ENCODE results near the gene PCP2.

The PCP2 gene

DNA sequence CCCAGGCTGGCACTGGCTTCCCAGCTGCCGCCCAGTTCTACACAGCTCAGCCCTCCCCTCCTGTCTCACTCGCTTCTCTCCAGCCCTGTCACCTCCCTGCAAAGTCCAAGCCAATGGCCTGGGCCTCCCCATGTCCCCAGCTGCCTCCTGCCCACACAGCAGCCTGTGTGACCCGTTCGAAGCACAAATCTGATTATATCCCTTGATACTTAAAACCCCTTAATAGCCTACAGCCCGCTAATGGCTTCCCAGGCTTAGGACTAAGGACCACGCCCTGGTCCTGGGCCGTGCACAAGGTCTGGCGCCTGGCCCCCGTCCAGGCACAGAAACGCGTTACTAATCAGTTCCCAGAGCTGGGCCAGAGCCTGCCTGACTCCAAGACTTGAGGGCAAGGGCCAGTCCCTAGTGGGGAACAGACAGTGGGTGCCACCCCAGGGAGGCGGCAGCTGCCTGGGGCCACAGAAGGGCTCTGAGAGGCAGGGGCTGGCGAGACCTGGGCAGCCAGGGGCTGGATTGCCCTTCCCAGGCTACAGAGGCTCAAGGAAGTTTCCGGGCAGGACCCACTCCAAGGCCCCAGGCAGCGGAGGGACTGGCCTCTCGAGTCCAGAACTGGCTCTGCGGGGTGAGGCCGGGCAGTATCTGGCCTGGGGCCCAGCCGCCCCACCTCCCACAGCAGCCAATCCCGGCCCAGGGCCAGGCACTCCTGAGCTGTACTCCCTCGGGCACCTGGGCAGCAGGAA is 14.6 kb downstream of the PCP2 start:
- no peak for DNase-seq (ENCODE audit: low read depth)

DNA sequence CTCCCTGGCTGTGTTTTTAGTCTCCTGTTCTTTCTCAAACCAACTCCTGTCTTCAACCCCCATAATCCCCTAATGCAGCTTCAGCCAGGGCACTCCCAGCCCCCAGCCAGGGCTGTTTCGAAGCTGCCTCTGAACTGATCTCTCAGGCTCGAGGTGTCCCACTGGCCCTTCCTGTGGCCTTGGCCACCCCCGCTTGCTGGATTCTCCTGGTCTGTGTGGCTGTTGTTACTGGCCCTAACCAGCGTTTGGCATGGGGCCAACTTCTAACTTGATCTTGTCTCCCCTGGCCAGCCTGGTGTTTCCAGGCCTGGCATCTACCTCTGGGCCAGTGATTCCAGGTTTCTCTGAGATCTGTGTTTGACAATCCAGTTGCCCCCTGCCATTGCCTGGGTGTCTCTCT is 15.2 kb downstream of the PCP2 start:
- DNase-seq (ENCODE audit: low read depth), result no peak

- no peak for DNase-seq (ENCODE audit: low read depth)
These were observed 15.8 kb downstream of the PCP2 start for GRCh38 chr19:7617735-7618134.

GRCh38 chr19:7617172-7617571 is 16.3 kb downstream of the PCP2 start:
- no peak for DNase-seq (ENCODE audit: low read depth)

DNA sequence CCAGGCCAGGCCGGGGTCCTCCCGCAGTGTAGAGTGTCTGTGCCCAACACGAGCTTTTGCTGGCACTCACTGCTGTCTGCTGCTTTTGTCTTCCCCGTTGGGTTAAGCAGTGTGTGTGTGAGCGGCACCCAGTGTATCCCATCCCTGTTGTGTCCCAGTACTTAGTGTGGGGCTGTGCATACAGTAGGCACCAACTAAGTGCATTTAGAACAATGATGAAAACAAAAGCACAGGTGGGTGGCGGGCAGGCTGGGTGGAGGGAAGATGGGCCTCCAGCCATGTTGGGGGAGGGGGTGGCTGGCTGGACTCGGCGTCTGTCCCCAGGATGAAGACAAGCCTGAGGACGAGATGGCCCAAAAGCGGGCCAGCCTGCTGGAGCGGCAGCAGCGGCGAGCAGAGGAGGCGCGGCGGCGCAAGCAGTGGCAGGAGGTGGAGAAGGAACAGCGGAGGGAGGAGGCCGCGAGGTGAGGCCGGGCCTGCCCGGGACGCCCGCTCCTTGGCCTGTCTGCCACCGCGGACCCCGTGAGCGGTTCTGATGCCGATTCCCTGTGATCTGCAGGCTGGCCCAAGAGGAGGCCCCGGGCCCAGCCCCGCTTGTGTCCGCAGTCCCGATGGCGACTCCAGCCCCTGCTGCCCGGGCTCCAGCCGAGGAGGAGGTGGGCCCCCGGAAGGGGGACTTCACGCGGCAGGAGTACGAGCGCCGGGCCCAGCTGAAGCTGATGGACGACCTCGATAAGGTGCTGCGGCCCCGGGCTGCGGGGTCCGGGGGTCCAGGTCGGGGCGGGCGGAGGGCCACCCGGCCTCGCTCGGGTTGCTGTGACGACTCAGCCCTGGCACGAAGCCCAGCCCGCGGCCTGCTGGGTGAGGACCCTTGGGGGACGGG is 18.4 kb downstream of the PCP2 start:
- DNase-seq (ENCODE audit: low read depth), result no peak

- DNase-seq (ENCODE audit: low read depth), result no peak
These were observed 20.9 kb downstream of the PCP2 start for GRCh38 chr19:7612282-7613274.

DNA sequence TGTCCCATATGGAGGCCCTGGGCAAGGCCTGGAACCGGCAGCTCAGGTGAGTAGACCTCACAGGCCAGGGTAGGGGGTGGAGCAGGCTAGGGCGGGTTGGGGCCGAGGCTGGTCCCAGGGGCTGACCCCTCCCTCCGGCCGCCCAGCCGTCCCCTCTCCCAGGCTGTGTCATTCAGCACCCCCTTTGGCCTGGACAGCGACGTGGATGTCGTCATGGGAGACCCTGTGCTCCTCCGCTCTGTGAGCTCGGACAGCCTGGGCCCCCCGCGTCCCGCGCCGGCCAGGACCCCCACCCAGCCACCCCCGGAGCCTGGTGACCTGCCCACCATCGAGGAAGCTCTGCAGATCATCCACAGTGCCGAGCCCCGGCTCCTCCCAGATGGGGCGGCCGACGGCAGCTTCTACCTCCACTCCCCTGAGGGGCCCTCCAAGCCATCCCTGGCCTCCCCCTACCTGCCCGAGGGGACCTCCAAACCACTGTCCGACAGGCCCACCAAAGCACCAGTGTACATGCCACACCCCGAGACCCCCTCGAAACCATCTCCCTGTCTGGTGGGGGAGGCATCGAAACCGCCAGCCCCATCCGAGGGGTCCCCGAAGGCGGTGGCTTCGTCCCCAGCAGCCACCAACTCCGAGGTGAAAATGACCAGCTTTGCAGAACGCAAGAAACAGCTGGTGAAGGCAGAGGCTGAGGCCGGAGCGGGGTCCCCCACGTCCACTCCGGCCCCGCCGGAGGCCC is 21.8 kb downstream of the PCP2 start:
- DNase-seq (ENCODE audit: low read depth), result no peak

GRCh38 chr19:7610491-7611240 is 22.9 kb downstream of the PCP2 start:
- no peak for DNase-seq (ENCODE audit: low read depth)

GRCh38 chr19:7607874-7608560 is 25.5 kb downstream of the PCP2 start:
- DNase-seq (ENCODE audit: low read depth), result no peak

DNA sequence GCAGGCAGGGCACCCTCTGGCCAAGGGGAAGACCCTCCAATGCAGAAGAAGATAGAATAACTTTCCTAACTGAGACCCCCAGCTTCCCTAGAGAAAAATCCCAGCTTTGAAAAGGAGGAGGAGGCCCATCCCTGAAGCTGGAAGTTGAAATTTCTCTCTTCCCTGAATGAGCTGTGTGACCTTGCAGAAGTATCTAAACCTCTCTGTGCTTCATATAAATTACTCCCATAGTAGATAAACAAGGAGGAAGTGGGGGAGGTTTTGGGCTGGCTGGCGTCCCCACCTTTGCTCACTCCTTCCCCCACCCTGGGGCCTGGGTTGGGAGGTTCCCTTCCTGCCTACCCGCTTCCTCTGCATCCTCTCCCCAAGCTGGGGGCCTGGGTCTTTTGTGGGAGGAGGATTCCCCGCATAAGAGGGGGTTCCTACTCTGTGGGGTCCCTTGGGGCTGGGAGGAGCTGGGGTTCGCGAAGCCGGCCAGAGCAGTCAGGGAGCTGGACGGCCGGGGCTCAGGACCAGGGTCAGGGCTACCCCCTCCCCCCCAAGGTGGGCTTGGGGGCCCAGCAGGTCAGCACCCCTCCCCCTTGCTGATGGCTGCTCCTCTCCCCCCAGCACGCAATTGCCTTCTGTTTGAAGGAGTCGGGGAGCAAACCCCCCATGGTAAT is 26.2 kb downstream of the PCP2 start:
- DNase-seq (ENCODE audit: low read depth), result no peak

DNA sequence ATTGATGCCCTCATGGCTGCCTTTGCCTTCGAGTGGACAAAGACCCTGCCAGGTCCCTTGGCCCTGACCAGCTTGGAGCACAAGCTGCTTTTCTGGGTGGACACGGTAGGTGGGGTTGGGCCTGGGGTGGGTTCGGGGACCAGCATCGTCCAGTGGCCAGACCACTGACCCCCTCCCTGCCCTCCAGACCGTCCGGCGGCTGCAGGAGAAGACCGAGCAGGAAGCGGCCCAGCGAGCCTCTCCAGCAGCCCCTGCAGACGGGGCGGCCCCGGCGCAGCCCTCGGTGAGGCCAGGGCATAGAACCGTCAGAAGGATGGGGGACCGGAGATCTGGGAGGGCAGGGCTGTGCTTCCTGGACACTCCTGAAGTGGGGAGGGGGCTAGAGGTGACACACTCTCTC is 27.2 kb downstream of the PCP2 start:
- no peak for DNase-seq (ENCODE audit: low read depth)

DNA sequence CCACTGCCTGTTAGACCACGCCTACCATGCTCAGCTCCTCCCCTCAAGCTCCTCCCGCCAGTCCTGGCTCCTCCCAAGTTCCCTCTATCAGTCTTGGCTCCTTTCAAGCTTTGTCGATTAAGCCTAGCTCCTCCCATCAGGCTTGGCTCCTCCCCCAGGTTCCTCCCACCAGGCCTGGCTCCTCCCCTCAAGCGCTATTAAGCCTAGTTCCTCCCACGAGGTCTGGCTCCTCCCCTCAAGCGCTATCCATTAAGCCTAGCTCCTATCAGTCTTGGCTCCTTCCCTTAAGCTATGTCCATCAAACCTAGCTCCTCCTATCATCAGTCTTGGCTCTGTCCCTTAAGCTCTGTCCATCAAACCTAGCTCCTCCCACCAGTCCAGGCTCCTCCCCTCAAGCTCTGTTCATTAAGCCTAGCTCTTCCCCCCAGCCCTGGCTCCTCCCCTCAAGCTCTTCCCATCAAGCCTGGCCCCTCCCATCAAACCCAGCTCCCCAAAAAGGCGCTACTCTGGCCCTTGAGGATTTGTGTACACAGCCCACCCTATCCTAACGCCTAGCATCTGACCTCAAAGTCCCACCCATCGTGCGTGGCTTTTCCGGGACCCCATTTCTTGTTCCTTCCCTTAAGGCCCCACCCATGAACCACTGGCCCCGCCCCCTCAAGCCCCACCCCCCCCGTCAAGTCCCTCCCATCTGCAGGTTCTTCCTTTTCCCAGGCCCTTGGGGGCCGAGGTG is 27.9 kb downstream of the PCP2 start:
- DNase-seq (ENCODE audit: low read depth), result no peak

GRCh38 chr19:7603919-7604318 is 29.6 kb downstream of the PCP2 start:
- no peak for DNase-seq (ENCODE audit: low read depth)

- DNase-seq (ENCODE audit: low read depth), result no peak
These were observed 30.5 kb downstream of the PCP2 start for GRCh38 chr19:7602935-7603497.

GRCh38 chr19:7602240-7602934 is 31.1 kb downstream of the PCP2 start:
- DNase-seq (ENCODE audit: low read depth), result no peak

DNA sequence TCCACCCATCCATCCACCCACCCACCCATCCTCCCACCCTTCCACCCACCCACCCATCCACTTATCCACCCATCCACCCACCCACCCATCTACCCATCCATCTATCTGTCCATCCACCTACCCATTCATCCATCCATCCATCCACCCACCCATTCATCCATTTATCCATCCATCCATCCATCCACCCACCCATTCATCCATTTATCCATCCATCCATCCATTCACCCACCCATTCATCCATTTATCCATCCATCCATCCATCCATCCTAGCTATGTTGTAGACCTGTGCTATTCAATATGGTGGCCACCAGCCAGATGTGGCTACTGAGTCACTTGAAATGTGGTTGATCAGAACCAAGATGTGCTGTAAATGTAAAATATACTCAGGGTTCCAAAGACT is 32.8 kb downstream of the PCP2 start:
- DNase-seq (ENCODE audit: low read depth), result no peak

DNA sequence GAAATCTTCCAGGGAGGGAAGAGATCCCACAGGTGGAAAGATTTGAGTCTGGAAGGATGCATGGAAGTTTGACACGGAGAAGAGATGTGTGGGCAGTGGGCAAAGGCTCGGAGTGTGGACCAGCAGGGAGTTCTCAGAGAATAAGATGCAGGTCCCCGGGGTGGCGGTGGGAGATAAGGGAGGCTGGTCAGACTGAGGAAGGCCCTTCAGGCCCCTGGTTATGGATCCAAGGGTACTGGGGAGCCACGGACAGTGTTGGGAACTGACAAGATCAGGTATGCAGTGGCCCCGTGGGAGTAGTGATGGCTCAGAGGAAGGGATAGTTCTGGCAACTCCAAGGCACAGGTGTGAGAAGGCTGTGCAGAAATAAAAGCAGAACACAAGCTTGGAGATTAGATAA is 35.3 kb downstream of the PCP2 start:
- DNase-seq (ENCODE audit: low read depth), result no peak

GRCh38 chr19:7597689-7598088 is 35.8 kb downstream of the PCP2 start:
- DNase-seq (ENCODE audit: low read depth), result no peak

Data from non-pigmented ciliary epithelial cell (primary cell).